ENCODE measurements around the gene COX7A2L.
"Not testable (repeated sequence)": the region's sequence is repeated elsewhere in the genome, so short reads cannot be mapped to it uniquely, and the experiment has no call there.

The COX7A2L gene

GRCh38 chr2:42339191-42339912 lies 21.7 kb downstream of the COX7A2L start:
- no peak for DNase-seq (ENCODE audit: low read depth)

GRCh38 chr2:42338567-42339190 lies 22.3 kb downstream of the COX7A2L start:
- no peak for DNase-seq (ENCODE audit: low read depth)

- no peak for DNase-seq (ENCODE audit: low read depth)
These were observed 23.0 kb downstream of the COX7A2L start for GRCh38 chr2:42337846-42338566.

- DNase-seq (ENCODE audit: low read depth) = no peak
These were observed 23.6 kb downstream of the COX7A2L start for GRCh38 chr2:42337356-42337820.

GRCh38 chr2:42336361-42336965 lies 24.6 kb downstream of the COX7A2L start:
- DNase-seq (ENCODE audit: low read depth) = no peak

GRCh38 chr2:42335514-42336104 lies 25.4 kb downstream of the COX7A2L start:
- no peak for DNase-seq (ENCODE audit: low read depth)

GRCh38 chr2:42334865-42335264 lies 26.2 kb downstream of the COX7A2L start:
- not testable (repeated sequence) for DNase-seq (ENCODE audit: low read depth)

GRCh38 chr2:42334220-42334619 lies 26.8 kb downstream of the COX7A2L start:
- DNase-seq (ENCODE audit: low read depth) = no peak

- no peak for DNase-seq (ENCODE audit: low read depth)
These were observed 27.4 kb downstream of the COX7A2L start for GRCh38 chr2:42333579-42333978.

- DNase-seq (ENCODE audit: low read depth) = no peak
These were observed 28.4 kb downstream of the COX7A2L start for GRCh38 chr2:42332575-42332974.

GRCh38 chr2:42331569-42332284 lies 29.3 kb downstream of the COX7A2L start:
- DNase-seq (ENCODE audit: low read depth) = no peak

GRCh38 chr2:42329736-42330135 lies 31.3 kb downstream of the COX7A2L start:
- DNase-seq (ENCODE audit: low read depth) = no peak

- no peak for DNase-seq (ENCODE audit: low read depth)
These were observed 32.1 kb downstream of the COX7A2L start for GRCh38 chr2:42328923-42329322.

- DNase-seq (ENCODE audit: low read depth) = no peak
These were observed 32.7 kb downstream of the COX7A2L start for GRCh38 chr2:42328148-42328833.

GRCh38 chr2:42327125-42327524 lies 33.9 kb downstream of the COX7A2L start:
- DNase-seq (ENCODE audit: low read depth) = no peak

- DNase-seq (ENCODE audit: low read depth) = no peak
These were observed 35.4 kb downstream of the COX7A2L start for GRCh38 chr2:42325609-42326008.

- DNase-seq (ENCODE audit: low read depth) = no peak
These were observed 36.1 kb downstream of the COX7A2L start for GRCh38 chr2:42324949-42325348.

- no peak for DNase-seq (ENCODE audit: low read depth)
These were observed 36.8 kb downstream of the COX7A2L start for GRCh38 chr2:42324244-42324643.

- no peak for DNase-seq (ENCODE audit: low read depth)
These were observed 39.5 kb downstream of the COX7A2L start for GRCh38 chr2:42321452-42322064.

GRCh38 chr2:42319265-42319664 lies 41.8 kb downstream of the COX7A2L start:
- DNase-seq (ENCODE audit: low read depth) = no peak

Data from stimulated activated CD8-positive, alpha-beta memory T cell treated with anti-CD3 and anti-CD28 coated beads, Interleukin-12 subunit alpha, Interleukin-12 subunit beta, amount 100 ng/mL, for 1 hour (primary cell).